Stimulated activated CD4-positive, alpha-beta T cell treated with anti-CD3 and anti-CD28 coated beads, Interleukin-15, amount 100 ng/mL, for 48 hours (primary cell): ENCODE data around the gene CSTA.

Experiments used
- DNase-seq, 2 donors: peaks; one replicate each; pipeline ENCODE4 v3.0.0-alpha.2; 2020; ENCODE audit warnings: low read depth in 2 of 2

CSTA gene

DNA sequence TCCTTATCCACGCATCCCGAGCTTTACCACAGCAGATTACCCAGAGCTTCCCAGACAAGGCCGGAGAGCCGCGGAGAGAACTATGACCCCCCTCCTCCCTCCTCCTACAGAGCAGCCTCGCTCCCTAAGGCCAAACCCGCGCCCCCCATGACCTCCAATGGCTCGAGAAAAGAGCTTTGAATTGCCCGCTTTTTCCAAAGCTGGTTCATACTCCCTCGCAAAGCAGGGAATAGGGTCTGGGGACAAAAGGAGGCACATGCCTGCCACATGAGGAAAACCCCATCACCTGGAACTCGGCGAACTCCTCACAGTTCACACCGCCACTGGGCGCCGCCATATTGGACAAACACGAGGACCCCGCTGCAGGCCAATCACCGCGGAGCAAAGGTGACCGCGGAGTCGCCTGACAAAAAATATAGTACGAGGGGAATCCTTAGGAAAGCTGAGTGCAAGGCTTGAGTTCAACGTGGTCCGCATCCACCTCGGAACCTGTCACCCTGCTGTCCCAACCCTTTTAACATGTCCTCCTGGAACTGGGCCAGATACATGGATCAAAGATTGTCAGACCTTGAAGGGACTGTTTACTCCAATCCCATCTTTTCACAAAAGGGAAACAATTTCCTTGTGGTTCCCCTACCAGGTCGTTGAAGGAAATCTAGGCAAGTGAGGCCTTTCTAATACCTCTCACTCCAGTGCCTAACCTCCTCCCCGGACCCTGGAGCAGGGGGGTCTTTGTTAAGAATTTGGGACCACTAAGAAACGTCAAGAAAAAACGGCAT lies 58.0 kb downstream of the CSTA start, which contains the start of gene MIX23:
TSS of gene MIX23 (minus strand) at position 344 of the 779 bp plus-strand sequence. CDS start at position 337, 7 bp downstream.
- peak; percentile 75 to 82 for DNase-seq

DNA sequence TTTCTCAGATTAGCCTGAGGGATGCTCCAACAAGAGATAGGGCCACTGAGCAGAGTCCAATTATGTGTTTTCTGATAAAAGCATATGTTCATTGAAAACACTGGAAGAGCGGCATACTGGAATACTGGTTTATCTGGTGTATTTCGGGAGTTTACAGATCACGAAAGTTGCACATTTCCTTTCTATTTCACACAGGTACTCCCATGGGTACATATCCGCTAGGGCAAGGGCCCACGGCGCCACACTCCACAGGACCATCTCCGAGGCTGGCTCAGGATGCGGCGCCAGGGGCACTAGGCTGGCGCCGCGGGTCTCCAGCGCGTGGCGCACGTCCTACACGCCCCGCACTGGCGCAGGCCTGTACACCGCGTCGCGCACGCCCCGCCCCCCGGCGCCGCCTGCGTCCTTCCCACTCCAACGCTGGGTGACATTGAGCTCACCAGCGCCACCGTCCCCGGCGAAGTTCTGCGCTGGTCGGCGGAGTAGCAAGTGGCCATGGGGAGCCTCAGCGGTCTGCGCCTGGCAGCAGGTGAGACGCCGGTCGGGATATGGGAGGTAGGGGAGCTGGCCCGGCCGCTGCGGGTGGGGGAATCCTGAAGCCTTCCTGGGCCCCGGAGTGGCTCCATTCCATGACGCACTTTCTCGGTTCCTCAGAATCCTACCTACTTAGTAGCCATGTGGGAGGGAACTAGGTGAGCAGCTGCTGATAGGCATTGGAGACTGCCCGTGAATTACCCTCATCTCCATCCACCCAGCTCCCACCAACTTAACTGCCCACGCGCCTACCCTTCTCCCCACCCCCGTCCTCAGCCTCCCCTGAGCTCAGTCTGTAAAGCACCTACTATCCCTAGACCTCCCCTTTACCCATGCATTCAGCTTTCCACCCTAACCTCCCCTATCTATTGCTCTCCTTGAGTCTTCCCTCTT lies 59.0 kb downstream of the CSTA start, which contains the start of gene FAM162A:
TSS of gene FAM162A (plus strand) at position 412 of the 927 bp plus-strand sequence. CDS start at position 496, 84 bp downstream.
- peak; percentile 86 to 92 for DNase-seq

DNA sequence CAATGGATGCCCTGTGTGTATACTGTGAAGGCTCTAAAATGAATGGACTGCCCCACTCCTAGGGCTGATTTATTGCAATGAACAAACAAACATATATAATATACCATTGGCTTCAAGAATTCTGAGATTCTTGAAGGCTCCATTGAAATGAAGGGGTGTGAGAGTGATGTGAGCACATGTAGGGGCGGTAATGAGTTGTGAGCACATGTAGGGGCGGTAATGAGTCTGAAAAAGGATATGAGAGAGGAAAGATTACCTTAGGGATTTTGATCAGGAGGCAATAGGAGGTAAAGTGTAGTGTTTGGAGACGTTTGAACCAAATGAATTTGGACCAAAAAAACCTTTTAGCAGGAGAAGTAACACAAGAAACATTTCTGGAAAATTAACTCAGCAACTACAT lies 62.7 kb downstream of the CSTA start:
- DNase-seq, result no peak

DNA sequence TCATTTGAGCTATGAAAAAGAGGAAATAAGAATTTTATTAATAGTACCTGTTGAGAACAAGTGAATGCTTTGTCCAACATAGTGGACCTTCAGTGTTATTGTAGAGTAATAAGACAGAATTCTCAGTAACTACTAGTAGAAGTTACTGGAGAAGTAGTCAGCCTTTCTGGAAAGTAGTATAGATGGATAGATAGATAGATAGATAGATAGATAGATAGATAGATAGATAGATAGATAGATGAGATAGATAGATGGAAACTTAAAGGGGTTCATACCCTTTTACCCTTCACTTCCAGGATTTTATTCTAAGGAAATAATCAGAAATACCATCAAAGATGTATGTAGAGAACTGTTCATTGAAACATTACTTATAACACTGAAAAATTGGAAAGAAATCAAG lies 64.1 kb downstream of the CSTA start:
- DNase-seq, result no peak

- DNase-seq, result no peak
These were observed 64.8 kb downstream of the CSTA start for GRCh38 chr3:122389892-122390291.

DNA sequence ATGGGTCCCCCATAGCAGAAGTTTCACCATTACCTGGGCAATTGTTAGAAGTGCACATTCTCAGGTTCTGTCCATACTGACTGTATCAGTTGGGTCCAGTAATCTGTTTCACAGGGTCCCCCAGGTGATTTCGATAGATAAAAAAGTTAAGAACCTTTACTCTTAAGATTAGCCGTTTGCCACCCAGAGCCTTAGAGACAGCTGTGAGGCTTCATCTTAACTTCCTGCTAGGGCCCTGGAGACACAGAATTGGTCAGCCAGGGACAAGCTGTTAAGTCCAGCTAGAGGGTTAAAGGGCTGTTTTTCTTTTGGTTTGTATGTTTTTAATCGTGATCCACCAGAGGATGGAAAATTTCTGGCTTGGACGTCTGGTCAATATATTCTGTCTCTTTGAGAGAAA lies 65.6 kb downstream of the CSTA start:
- no peak for DNase-seq
